HEK293T (cell line): ENCODE results near the gene RB1.

Experiments used
- CTCF ChIA-PET: fragments of 350-600 bp; formaldehyde crosslinking; extraction: SDS; loops from one replicate; lab custom pipeline; 2021; ENCODE audit warnings: antibody characterized with exemption, inconsistent platforms; lab: Yijun Ruan, JAX
- POLR2A ChIA-PET: fragments of 350-600 bp; formaldehyde crosslinking; extraction: SDS; loops from one replicate; lab custom pipeline; 2020; ENCODE audit warnings: antibody characterized with exemption, inconsistent platforms; lab: Yijun Ruan, JAX
- DNase-seq: peaks from one replicate; pipeline ENCODE4 v3.0.0; 2012; ENCODE audit warnings: mixed read lengths; ENCODE audit errors: extremely low spot score
- ARNT ChIP-seq: fragments of 450-650 bp; IDR thresholded peaks from 2 replicates; pipeline ENCODE4 v1.6.1; 2017; ENCODE audit warnings: mild to moderate bottlenecking
- BHLHE40 ChIP-seq: fragments of 450-650 bp; IDR thresholded peaks from 2 replicates; pipeline ENCODE4 v1.6.1; 2016; ENCODE audit warnings: mild to moderate bottlenecking, moderate library complexity, borderline replicate concordance
- CTBP1 ChIP-seq: fragments of 450-650 bp; IDR thresholded peaks from 2 replicates; pipeline ENCODE4 v1.6.1; 2016; ENCODE audit warnings: borderline replicate concordance
- ELF4 ChIP-seq: fragments of 450-650 bp; IDR thresholded peaks from 2 replicates; pipeline ENCODE4 v1.6.1; 2017; ENCODE audit warnings: antibody characterized with exemption
- FOXA1 ChIP-seq: fragments of 450-650 bp; IDR thresholded peaks from 2 replicates; pipeline ENCODE4 v1.6.1; 2016; ENCODE audit warnings: mild to moderate bottlenecking
- FOXK2 ChIP-seq: fragments of 450-650 bp; IDR thresholded peaks from 2 replicates; pipeline ENCODE4 v1.6.1; 2016; ENCODE audit warnings: mild to moderate bottlenecking
- FOXM1 ChIP-seq: fragments of 450-650 bp; IDR thresholded peaks from 2 replicates; pipeline ENCODE4 v1.6.1; 2017; ENCODE audit warnings: mild to moderate bottlenecking, borderline replicate concordance
- HDGF ChIP-seq: fragments of 450-650 bp; IDR thresholded peaks from 2 replicates; pipeline ENCODE4 v1.6.1; 2017; ENCODE audit warnings: antibody characterized with exemption, borderline replicate concordance
- L3MBTL2 ChIP-seq: fragments of 450-650 bp; conservative IDR thresholded peaks from 2 replicates; pipeline ENCODE4 v1.6.1; 2016; ENCODE audit warnings: mild to moderate bottlenecking
- LEF1 ChIP-seq: fragments of 450-650 bp; IDR thresholded peaks from 2 replicates; pipeline ENCODE4 v1.6.1; 2017; ENCODE audit warnings: mild to moderate bottlenecking, borderline replicate concordance
- NFRKB ChIP-seq: fragments of 450-650 bp; IDR thresholded peaks from 2 replicates; pipeline ENCODE4 v1.6.1; 2016; ENCODE audit warnings: mild to moderate bottlenecking, moderate library complexity
- SP1 ChIP-seq: fragments of 450-650 bp; IDR thresholded peaks from 2 replicates; pipeline ENCODE4 v1.6.1; 2017
- SUZ12 ChIP-seq: fragments of 450-650 bp; IDR thresholded peaks from 2 replicates; pipeline ENCODE4 v1.6.1; 2016; ENCODE audit warnings: mild to moderate bottlenecking
- TARDBP ChIP-seq: fragments of 450-650 bp; IDR thresholded peaks from 2 replicates; pipeline ENCODE4 v1.6.1; 2016
- ZNF384 ChIP-seq: fragments of 450-650 bp; IDR thresholded peaks from 2 replicates; pipeline ENCODE4 v1.6.1; 2016
- TF ChIP-seq, protein P1 (sequence below): fragments of 450-650 bp; IDR thresholded peaks from 2 replicates; pipeline ENCODE4 v1.6.1; 2016

RB1 gene

DNA sequence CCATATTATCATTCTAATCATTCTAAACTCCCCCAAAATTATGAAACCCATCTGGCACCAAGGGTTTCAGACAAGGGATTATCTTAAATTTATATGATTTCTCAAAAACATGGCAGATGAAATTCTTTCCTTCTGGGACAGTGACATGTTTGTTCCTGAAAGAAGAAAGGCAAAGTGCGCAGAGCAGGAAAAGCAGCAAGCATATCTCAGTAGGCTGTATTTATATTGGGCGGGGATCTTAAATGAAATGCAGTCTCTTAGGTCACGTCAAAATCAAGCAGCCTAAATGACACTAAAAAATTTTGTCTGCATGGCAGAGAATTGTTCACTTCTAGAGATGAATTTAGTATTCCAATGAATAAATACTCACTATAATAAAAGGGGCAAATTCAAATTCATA lies 180.0 kb downstream of the RB1 start:
- no peak for DNase-seq
- ChIA-PET CTCF (no interaction called here), POLR2A (no interaction called here)
- TF ChIP-seq TARDBP (no peak), HDGF (no peak), CTBP1 (no peak), LEF1 (no peak), SUZ12 (no peak), FOXM1 (no peak), FOXA1 (no peak), BHLHE40 (no peak)
- TF ChIP-seq, protein P1, sequence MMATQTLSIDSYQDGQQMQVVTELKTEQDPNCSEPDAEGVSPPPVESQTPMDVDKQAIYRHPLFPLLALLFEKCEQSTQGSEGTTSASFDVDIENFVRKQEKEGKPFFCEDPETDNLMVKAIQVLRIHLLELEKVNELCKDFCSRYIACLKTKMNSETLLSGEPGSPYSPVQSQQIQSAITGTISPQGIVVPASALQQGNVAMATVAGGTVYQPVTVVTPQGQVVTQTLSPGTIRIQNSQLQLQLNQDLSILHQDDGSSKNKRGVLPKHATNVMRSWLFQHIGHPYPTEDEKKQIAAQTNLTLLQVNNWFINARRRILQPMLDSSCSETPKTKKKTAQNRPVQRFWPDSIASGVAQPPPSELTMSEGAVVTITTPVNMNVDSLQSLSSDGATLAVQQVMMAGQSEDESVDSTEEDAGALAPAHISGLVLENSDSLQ, result no peak

DNA sequence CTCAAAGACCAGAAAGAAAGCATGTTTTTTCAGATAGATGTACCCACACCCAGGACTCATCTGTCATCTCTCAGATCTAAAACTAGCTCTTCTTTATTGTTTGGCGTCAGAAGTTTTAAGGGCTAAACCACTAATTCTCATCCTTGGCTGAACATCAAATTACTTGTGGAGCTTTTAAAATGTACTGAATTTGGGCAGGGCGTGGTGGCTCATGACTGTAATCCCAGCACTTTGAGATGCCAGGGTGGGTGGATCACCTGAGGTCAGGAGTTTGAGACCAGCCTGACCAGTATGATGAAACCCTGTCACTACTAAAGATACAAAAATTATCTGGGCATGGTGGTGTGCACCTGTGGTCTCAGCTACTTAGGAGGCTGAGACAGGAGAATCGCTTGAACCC lies 181.9 kb downstream of the RB1 start:
- no peak for DNase-seq
- ChIA-PET POLR2A (no interaction called here), CTCF (interaction anchor here (0.6 kb wide), 1 partner anchor 129 kb away, joined by 6 read pairs; no protein-coding TSS in a partner anchor)
- no peak for TF ChIP-seq FOXM1
- no peak for TF ChIP-seq NFRKB
- no peak for TF ChIP-seq TARDBP
- no peak for TF ChIP-seq LEF1
- TF ChIP-seq CTBP1, result no peak
- TF ChIP-seq FOXA1, result no peak
- TF ChIP-seq ELF4, result no peak
- TF ChIP-seq, protein P1, result no peak

- CTCF ChIA-PET, result no interaction called here
- no peak for DNase-seq
- POLR2A ChIA-PET, result no interaction called here
- TF ChIP-seq LEF1, result no peak
- TF ChIP-seq FOXM1, result no peak
- TF ChIP-seq CTBP1, result no peak
- TF ChIP-seq ZNF384, result no peak
- TF ChIP-seq TARDBP, result no peak
- TF ChIP-seq BHLHE40, result no peak
- TF ChIP-seq FOXK2, result no peak
- no peak for TF ChIP-seq ARNT
- no peak for TF ChIP-seq HDGF
- no peak for TF ChIP-seq SUZ12
- TF ChIP-seq SP1, result no peak
- TF ChIP-seq, protein P1, result no peak
- TF ChIP-seq L3MBTL2, result no peak
- no peak for TF ChIP-seq NFRKB
- no peak for TF ChIP-seq FOXA1
- no peak for TF ChIP-seq ELF4
Measured at GRCh38 chr13:48486362-48486761, 182.8 kb downstream of the RB1 start.

DNA sequence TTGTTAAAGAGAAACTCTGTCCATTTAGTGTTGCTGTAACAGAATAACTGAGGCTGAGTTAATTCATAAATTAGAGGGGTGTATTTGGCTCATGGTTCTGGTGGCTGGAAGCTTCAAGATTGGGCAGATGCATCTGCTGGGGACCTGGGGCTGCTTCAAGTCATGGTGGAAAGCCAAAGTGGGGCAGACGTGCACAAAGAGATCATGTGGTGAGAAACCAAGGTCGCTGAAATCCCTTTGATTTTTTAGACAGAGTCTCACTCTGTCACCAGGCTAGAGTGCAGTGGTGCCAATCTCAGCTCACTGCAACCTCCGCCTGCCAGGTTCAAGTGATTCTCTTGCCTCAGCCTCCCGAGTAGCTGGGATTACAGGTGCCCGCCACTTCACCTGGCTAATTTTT lies 183.3 kb downstream of the RB1 start:
- POLR2A ChIA-PET, result no interaction called here
- CTCF ChIA-PET, result no interaction called here
- no peak for TF ChIP-seq L3MBTL2
- no peak for TF ChIP-seq TARDBP
- no peak for TF ChIP-seq HDGF
- no peak for TF ChIP-seq ELF4
- no peak for TF ChIP-seq SUZ12
- no peak for TF ChIP-seq FOXK2
- TF ChIP-seq FOXA1, result no peak

DNA sequence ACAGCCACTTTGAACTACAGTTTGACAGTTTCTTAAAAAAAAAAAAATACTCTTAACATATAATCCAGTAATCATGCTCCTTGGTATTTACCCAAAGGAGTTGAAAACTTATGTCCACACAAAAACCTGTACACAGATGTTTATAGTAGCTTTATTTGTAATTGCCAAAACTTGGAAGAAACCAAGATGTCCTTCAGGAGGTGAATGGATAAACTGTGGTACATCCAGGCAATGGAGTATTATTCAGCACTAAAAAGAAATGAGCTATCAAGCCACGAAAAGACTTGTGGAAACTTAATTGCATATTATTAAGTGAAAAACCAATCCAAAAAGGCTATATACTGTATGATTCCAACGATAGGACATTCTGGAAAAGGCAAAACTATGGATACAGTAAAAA lies 184.4 kb downstream of the RB1 start:
- DNase-seq, result no peak
- ChIA-PET POLR2A (no interaction called here), CTCF (no interaction called here)
- TF ChIP-seq ZNF384 (no peak), NFRKB (no peak), SUZ12 (no peak), CTBP1 (no peak), ARNT (no peak), TARDBP (no peak), L3MBTL2 (no peak), FOXM1 (no peak), ELF4 (no peak), LEF1 (no peak), BHLHE40 (no peak), HDGF (no peak), FOXA1 (no peak), SP1 (no peak)
- TF ChIP-seq, protein P1, result no peak

More for the DNA sequence above, 183.3 kb downstream of the RB1 start:
- DNase-seq, result no peak

GRCh38 chr13:48488995-48489394 lies 185.4 kb downstream of the RB1 start:
- no peak for TF ChIP-seq FOXA1
- TF ChIP-seq HDGF, result no peak
- no peak for TF ChIP-seq ARNT
- no peak for DNase-seq
- POLR2A ChIA-PET, result no interaction called here
- CTCF ChIA-PET, result no interaction called here
